Hematopoietic multipotent progenitor cell treated with erythropoietin and hydrocortisone succinate and interleukin-3 and kit ligand, for 8 days (in vitro differentiated cells): Measurements from ENCODE around the gene IFT57.
A peak's percentile ranks its signal among the peaks of the same experiment; 100 is the strongest.

Experiments used
- DNase-seq: peaks from one replicate; pipeline ENCODE4 v3.0.0-alpha.2; 2015

Gene IFT57

GRCh38 chr3:108123326-108123725 is 98.9 kb downstream of the IFT57 start:
- no peak for DNase-seq

GRCh38 chr3:108122276-108122675 is 99.9 kb downstream of the IFT57 start:
- no peak for DNase-seq

DNA sequence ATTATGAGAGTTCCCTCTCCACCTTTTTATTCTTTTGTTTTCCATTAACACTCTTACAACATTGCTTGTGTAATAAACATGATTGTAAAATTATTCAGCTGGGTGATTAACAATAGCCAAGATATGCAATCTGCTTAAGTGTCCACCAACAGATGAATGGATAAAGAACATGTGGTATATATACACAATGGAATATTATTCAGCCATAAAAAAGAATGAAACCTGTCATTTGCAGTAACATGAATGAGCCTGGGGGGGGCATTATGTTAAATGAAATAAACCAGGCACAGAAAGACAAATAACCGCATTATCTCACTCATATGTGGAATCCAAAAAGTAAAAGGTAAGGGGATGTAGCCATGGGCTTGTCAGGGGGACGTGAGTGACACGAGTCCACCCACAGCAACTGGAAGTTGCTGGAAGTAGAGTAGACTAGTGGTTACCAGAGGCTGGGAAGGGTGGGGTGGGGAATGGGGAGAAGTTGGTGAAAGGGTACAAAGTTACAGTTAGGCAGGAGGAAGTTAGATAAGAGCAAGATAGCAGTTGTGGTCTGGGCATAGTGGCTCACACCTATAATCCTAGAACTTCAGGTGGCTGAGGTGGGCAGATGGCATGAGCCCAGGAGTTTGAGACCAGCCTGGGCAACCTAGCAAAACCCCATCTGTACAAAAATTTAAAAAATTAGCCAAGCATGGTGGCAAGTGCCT is 102.7 kb downstream of the IFT57 start:
- DNase-seq = peak; percentile 90

GRCh38 chr3:108118038-108118768 is 104.0 kb downstream of the IFT57 start:
- DNase-seq = peak; percentile 47

- peak; percentile 61 for DNase-seq
Observed at GRCh38 chr3:108117241-108117775, 104.9 kb downstream of the IFT57 start.

- peak; percentile 58 for DNase-seq
Observed at GRCh38 chr3:108114423-108115065, 107.7 kb downstream of the IFT57 start.

- no peak for DNase-seq
Observed at GRCh38 chr3:108113975-108114374, 108.2 kb downstream of the IFT57 start.

- DNase-seq = peak; percentile 64
Observed at GRCh38 chr3:108110934-108111333, 111.3 kb downstream of the IFT57 start.
